ENCODE measurements around the gene PRPF6.
A peak's percentile ranks its signal among the peaks of the same experiment; 100 is the strongest.

The PRPF6 gene

DNA sequence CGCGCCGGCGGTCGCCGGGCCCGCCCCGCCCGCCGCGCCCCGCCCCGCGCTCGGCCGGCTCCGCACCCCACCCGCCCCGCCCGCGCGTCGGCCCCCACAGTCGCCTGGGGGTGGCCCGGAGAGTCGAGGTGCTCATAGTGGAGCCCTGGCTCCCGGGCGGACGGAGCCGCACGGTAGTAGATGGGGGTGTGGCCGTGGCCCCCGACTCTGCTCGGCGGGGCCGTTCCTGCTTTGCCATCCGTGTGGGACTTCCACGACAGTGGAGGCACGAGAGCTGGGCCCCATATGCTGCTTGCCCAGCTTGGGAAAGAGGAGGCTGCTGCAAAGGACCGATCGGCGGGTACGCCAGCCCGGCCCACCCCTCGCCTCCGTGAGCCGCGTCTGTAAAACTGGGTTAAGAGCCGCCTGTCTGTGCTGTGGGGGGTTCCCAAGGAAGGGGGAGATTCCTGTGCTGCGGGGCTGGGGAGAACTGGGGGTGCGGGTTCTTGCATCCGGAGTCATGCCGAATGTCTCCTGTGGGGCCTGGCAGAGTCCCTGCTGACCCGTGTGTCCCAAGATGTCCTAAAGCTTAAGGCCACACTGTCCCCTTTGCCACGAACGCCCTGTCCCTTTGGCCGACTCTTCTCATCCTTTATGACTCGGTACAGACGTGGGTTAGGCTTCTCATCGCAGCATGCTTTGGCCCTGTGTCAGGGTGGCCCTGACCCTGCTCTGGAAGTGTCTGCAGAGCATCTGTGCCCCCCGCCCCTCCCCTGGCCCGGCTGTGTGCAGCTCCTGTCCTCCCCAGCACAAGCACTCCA lies 99.3 kb downstream of the PRPF6 start, which contains the start of gene OPRL1:
Gene OPRL1, plus strand, starts transcription at position 70 of the 800 bp plus-strand sequence. CDS start 12,639 bp downstream, outside the sequence.
- ChIA-PET CTCF (interaction anchor here (0.6 to 8.7 kb wide), 6 partner anchors 11 to 240 kb away, joined by 3 to 51 read pairs (median 4); no protein-coding TSS in a partner anchor), POLR2A (interaction anchor here (1.2 to 2.3 kb wide), 2 partner anchors 11 to 14 kb away, joined by 3 to 7 read pairs; no protein-coding TSS in a partner anchor)
- peak within 1 kb of the TSS; percentile 67 for H3K4me3 ChIP-seq (ENCODE audit: low read depth, low read length)
- TF ChIP-seq, protein P1, sequence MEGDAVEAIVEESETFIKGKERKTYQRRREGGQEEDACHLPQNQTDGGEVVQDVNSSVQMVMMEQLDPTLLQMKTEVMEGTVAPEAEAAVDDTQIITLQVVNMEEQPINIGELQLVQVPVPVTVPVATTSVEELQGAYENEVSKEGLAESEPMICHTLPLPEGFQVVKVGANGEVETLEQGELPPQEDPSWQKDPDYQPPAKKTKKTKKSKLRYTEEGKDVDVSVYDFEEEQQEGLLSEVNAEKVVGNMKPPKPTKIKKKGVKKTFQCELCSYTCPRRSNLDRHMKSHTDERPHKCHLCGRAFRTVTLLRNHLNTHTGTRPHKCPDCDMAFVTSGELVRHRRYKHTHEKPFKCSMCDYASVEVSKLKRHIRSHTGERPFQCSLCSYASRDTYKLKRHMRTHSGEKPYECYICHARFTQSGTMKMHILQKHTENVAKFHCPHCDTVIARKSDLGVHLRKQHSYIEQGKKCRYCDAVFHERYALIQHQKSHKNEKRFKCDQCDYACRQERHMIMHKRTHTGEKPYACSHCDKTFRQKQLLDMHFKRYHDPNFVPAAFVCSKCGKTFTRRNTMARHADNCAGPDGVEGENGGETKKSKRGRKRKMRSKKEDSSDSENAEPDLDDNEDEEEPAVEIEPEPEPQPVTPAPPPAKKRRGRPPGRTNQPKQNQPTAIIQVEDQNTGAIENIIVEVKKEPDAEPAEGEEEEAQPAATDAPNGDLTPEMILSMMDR (IDR thresholded peaks at IDR 0.05; ENCODE audit: insufficient read depth, low read length, missing control alignments), result no peak
- DNase-seq (ENCODE audit: low read depth, low spot score), result no peak

DNA sequence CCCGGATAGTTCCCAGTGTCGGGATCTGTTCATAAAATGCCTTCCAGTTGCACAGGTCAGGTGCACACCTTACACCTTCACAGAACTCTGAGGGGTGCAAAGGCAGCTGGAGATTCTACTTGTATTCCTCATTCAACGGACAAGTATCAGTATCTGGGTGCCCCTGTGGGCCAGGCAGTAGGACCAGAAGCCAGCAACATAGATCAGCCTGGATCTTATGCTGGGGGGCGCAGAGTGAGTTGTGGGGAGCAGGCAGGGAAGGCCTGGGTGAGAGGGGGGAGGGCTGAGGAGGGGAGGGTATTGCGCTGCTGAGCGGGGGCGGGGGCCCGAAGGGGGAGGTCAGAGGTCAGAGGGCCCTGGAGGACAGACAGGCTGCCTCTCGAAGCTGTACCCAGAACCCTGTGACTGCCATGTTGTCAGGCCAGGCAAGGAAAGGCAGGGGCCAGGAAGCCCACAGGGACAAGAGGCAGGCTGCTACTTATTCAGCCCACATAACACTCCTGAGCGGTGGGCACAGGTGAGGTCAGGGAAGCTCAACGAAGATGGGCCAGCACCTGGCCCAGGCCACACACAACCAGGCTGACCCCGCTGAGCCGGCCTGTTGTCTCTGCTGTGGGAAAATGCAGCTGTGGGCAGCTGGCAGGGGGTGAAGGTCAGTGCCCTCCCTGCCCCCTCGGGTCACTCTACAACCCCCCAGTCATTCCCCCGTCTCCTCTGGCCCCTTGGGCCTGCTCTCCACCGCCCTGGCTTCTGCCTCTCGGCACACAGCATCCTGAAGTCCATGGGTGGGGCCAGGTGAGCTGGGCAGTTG lies 100.1 kb downstream of the PRPF6 start:
- H3K4me3 ChIP-seq (ENCODE audit: low read depth, low read length), result no peak overlapping the region
- TF ChIP-seq, protein P1 (IDR thresholded peaks at IDR 0.05; ENCODE audit: insufficient read depth, low read length, missing control alignments), result no peak
- no peak for DNase-seq (ENCODE audit: low read depth, low spot score)
- POLR2A ChIA-PET, result no interaction called here
- CTCF ChIA-PET, result interaction anchor here (0.6 to 8.7 kb wide), 6 partner anchors 9 to 241 kb away, joined by 3 to 51 read pairs (median 3); no protein-coding TSS in a partner anchor

DNA sequence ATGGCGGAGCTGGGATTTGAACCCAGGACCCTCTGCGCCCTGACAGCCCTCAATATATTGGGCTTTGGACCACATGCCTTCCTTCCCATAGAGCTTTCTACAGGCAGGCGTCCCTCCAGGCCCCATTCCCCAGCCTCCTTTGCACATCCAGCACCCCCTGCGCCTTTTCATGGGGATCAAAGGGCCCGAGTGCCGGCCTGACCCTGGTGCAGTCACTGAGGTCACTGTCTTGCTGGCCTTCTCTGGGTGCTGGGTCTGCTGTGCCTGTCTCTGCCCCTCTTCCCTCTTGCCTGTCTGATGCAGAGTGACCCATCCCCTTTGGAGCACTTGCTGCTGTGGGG lies 100.7 kb downstream of the PRPF6 start:
- DNase-seq (ENCODE audit: low read depth, low spot score), result no peak
- ChIA-PET POLR2A (no interaction called here), CTCF (interaction anchor here (0.7 to 8.7 kb wide), 4 partner anchors 9 to 40 kb away, joined by 3 to 51 read pairs (median 3); no protein-coding TSS in a partner anchor)
- H3K4me3 ChIP-seq (ENCODE audit: low read depth, low read length), result no peak overlapping the region
- TF ChIP-seq, protein P1 (IDR thresholded peaks at IDR 0.05; ENCODE audit: insufficient read depth, low read length, missing control alignments), result no peak

DNA sequence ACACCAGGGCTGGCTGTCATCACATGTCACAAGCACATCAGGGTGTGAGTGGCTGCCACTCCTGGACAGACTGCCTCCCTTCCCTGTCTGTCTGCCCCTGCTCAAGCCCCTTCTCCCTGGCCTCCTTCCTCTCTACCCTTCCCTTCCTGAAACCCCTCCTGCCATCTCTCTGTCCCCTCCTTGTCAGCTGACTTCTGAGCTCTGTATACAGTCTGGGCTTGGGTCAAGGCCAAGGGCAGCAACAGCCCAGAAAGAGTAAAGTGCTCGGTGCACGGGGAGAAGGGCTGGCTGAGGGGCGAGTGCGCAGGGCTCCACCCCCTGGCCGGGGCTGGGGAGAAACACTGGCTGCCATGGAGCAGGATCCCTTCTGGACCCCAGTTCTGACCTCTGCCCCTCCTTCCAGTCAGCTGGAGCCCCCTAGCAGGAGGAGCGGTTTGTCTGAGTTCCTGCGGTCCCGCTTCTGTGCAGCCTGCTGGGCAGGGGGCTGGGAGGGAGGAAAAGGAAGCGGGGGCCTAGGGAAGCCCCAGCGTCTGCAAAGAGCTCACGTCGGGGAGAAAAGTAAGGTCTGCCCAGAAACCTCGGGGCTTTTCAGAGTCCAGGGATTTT lies 101.3 kb downstream of the PRPF6 start:
- ChIA-PET CTCF (interaction anchor here (1.0 to 8.7 kb wide), 5 partner anchors 8 to 107 kb away, joined by 3 to 51 read pairs (median 4); no protein-coding TSS in a partner anchor), POLR2A (no interaction called here)
- TF ChIP-seq, protein P1 (IDR thresholded peaks at IDR 0.05; ENCODE audit: insufficient read depth, low read length, missing control alignments), result no peak
- H3K4me3 ChIP-seq (ENCODE audit: low read depth, low read length), result no peak overlapping the region
- no peak for DNase-seq (ENCODE audit: low read depth, low spot score)
